RPMI8226 (cell line): ENCODE measurements around the gene ITPKC.
"Not testable (repeated sequence)": the region's sequence is repeated elsewhere in the genome, so short reads cannot be mapped to it uniquely, and the experiment has no call there.

Experiments
- DNase-seq: peaks from one replicate; pipeline ENCODE4 v3.0.0-alpha.2; 2015

Gene ITPKC

GRCh38 chr19:40717880-40718773 lies 1.2 kb downstream of the ITPKC start:
- peak; percentile 10 for DNase-seq

- DNase-seq = peak; percentile 52
These were observed 2.0 kb downstream of the ITPKC start for GRCh38 chr19:40718774-40719391.

GRCh38 chr19:40719414-40719894 lies 2.5 kb downstream of the ITPKC start:
- DNase-seq = peak; percentile 14

GRCh38 chr19:40721140-40721486 lies 4.2 kb downstream of the ITPKC start:
- no peak for DNase-seq

GRCh38 chr19:40721936-40722661 lies 5.2 kb downstream of the ITPKC start:
- DNase-seq = no peak

- no peak for DNase-seq
These were observed 6.8 kb downstream of the ITPKC start for GRCh38 chr19:40723661-40724254.

- no peak for DNase-seq
These were observed 7.4 kb downstream of the ITPKC start for GRCh38 chr19:40724315-40724714.

GRCh38 chr19:40724855-40725254 lies 7.9 kb downstream of the ITPKC start:
- DNase-seq = no peak

- DNase-seq = no peak
These were observed 9.4 kb downstream of the ITPKC start for GRCh38 chr19:40726279-40726678.

- DNase-seq = not testable (repeated sequence)
These were observed 13.2 kb downstream of the ITPKC start for GRCh38 chr19:40730065-40730464.

GRCh38 chr19:40732304-40732703 lies 15.4 kb downstream of the ITPKC start:
- not testable (repeated sequence) for DNase-seq

- DNase-seq = no peak
These were observed 16.2 kb downstream of the ITPKC start for GRCh38 chr19:40733149-40733548.

GRCh38 chr19:40735013-40735771 lies 18.3 kb downstream of the ITPKC start:
- no peak for DNase-seq

GRCh38 chr19:40736661-40737060 lies 19.7 kb downstream of the ITPKC start:
- DNase-seq = no peak

- DNase-seq = no peak
These were observed 20.3 kb downstream of the ITPKC start for GRCh38 chr19:40737102-40737644.

- DNase-seq = no peak
These were observed 22.3 kb downstream of the ITPKC start for GRCh38 chr19:40739030-40739839.

- DNase-seq = no peak
These were observed 23.2 kb downstream of the ITPKC start for GRCh38 chr19:40739871-40740703.

GRCh38 chr19:40740747-40741146 lies 23.8 kb downstream of the ITPKC start:
- no peak for DNase-seq

- no peak for DNase-seq
These were observed 24.8 kb downstream of the ITPKC start for GRCh38 chr19:40741527-40742390.
